ENCODE measurements around the gene FAM8A1. TPM values are rescaled to one million over a fixed set of nuclear protein-coding genes. Genes with fewer than 3 reads are reported as not detected.

Gene FAM8A1
- total and polyA plus RNA-seq, 9 of the 15 experiments (the other 6 are each of a cell fraction or from before 2014, with no cell fraction given) = 4.9 to 23.6 (median 14.2) TPM

- TF ChIP-seq, protein P1, sequence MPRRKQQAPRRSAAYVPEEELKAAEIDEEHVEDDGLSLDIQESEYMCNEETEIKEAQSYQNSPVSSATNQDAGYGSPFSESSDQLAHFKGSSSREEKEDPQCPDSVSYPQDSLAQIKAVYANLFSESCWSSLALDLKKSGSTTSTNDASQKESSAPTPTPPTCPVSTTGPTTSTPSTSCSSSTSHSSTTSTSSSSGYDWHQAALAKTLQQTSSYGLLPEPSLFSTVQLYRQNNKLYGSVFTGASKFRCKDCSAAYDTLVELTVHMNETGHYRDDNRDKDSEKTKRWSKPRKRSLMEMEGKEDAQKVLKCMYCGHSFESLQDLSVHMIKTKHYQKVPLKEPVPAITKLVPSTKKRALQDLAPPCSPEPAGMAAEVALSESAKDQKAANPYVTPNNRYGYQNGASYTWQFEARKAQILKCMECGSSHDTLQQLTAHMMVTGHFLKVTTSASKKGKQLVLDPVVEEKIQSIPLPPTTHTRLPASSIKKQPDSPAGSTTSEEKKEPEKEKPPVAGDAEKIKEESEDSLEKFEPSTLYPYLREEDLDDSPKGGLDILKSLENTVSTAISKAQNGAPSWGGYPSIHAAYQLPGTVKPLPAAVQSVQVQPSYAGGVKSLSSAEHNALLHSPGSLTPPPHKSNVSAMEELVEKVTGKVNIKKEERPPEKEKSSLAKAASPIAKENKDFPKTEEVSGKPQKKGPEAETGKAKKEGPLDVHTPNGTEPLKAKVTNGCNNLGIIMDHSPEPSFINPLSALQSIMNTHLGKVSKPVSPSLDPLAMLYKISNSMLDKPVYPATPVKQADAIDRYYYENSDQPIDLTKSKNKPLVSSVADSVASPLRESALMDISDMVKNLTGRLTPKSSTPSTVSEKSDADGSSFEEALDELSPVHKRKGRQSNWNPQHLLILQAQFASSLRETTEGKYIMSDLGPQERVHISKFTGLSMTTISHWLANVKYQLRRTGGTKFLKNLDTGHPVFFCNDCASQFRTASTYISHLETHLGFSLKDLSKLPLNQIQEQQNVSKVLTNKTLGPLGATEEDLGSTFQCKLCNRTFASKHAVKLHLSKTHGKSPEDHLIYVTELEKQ (CRISPR knock-in tag; IDR thresholded peaks at IDR 0.05) = no peak
- TF ChIP-seq TGIF2 (CRISPR knock-in tag; IDR thresholded peaks at IDR 0.05) = no peak
Observed at GRCh38 chr6:17656092-17656491, 56.0 kb downstream of the FAM8A1 start (continued).

- FAIRE-seq (no peak), DNase-seq (ENCODE audit: extremely low read depth in 1 of 4, low spot score in 3 of 4) (no peak), ATAC-seq (no peak; the same call in 2 of the 3 replicates)
- Histone ChIP-seq H3K27me3 (ENCODE audit: control insufficient read depth in 2 of 2, insufficient read depth in 2 of 2, low read length in 2 of 2) (no peaks in the 10 kb centered on the region), H3K9me1 (ENCODE audit: control insufficient read depth, insufficient read depth, low read length) (no peaks in the 10 kb centered on the region), H2AFZ (ENCODE audit: low read depth, low read length) (no peak overlapping the region), H3K36me3 (ENCODE audit: control insufficient read depth, insufficient read depth, low read length) (peaks cover 93% of the 10 kb centered on the region), H3K79me2 (ENCODE audit: control insufficient read depth, insufficient read depth, low read length) (peaks cover 71% of the 10 kb centered on the region), H3K9me3 (replicated peaks; ENCODE audit: control insufficient read depth, insufficient read depth, low read depth, low read length) (no peaks in the 10 kb centered on the region), H3K4me2 (ENCODE audit: insufficient read depth, low read length) (no peak overlapping the region), H4K20me1 (replicated peaks; ENCODE audit: control insufficient read depth, insufficient read depth, low read length) (no peaks in the 10 kb centered on the region; the same call in 1 of the 2 replicates), H3K4me3 (no peak overlapping the region), H3K4me1 (replicated peaks in 1 of 2; ENCODE audit: control insufficient read depth in 2 of 2, insufficient read depth in 2 of 2, low read length in 2 of 2) (no peaks in the 10 kb centered on the region), H3K27ac (ENCODE audit: extremely low read depth, low read depth, low read length) (no peak overlapping the region), H3K9ac (ENCODE audit: insufficient read depth in 1 of 2, low read depth in 2 of 2, low read length in 2 of 2) (no peak overlapping the region)
- 72% methylated on average over 2 of the region's 3 CpGs for WGBS (ENCODE audit: insufficient coverage, low coverage, missing lambda C conversion rate)
- intact Hi-C loops (cut with micrococcal nuclease) = no loop called here
- ChIA-PET POLR2A (interaction anchor here (0.8 to 1.4 kb wide), 5 partner anchors 11 to 36 kb away, joined by 3 to 8 read pairs (median 3); no protein-coding TSS in a partner anchor), CTCF (ENCODE audit: low intra/inter-chr PET ratio) (no interaction called here)
- in situ Hi-C loops (cut with MboI) = no loop called here
- BruUV-seq (replicated peaks) = no TSS peak
- no peak for TF ChIP-seq RBBP5 (IDR thresholded peaks at IDR 0.05; ENCODE audit: borderline replicate concordance, insufficient read depth, low read length, poor library complexity, severe bottlenecking)
- no peak for TF ChIP-seq HLTF (IDR thresholded peaks at IDR 0.05)
- TF ChIP-seq ZNF232 (CRISPR knock-in tag; IDR thresholded peaks at IDR 0.05) = no peak
- TF ChIP-seq GATA2 (CRISPR knock-in tag; IDR thresholded peaks at IDR 0.05) = 0 out of 2 replicates have a peak, but pooled peaks have one; percentile 26
- TF ChIP-seq MAFK (IDR thresholded peaks at IDR 0.05; ENCODE audit: low read length) = no peak
- no peak for TF ChIP-seq ZNF239 (CRISPR knock-in tag; IDR thresholded peaks at IDR 0.05)
- TF ChIP-seq SETDB1 (IDR thresholded peaks at IDR 0.05; ENCODE audit: low read length) = no peak
- TF ChIP-seq IRF9 (tag; IDR thresholded peaks at IDR 0.05) = no peak
- no peak for TF ChIP-seq RBM22 (IDR thresholded peaks at IDR 0.05; ENCODE audit: low read depth, low read length, poor library complexity, severe bottlenecking)
- peak; percentile 72 for TF ChIP-seq SPI1 (IDR thresholded peaks at IDR 0.05; ENCODE audit: borderline replicate concordance, low read depth, low read length)
- no peak for TF ChIP-seq MYNN (IDR thresholded peaks at IDR 0.05)
- no peak for TF ChIP-seq MYNN (CRISPR knock-in tag; IDR thresholded peaks at IDR 0.05)
- TF ChIP-seq E2F8 (IDR thresholded peaks at IDR 0.05; ENCODE audit: low read depth, partially characterized antibody) = no peak
Observed at GRCh38 chr6:17656644-17657043, 56.5 kb downstream of the FAM8A1 start.

Data from K562 (cell line).